Keratinocyte (primary cell): ENCODE data around the gene PXDN.
A peak's percentile ranks its signal among the peaks of the same experiment; 100 is the strongest.

ENCODE experiments used
- EZH2 ChIP-seq: IDR thresholded peaks from one replicate; pipeline ENCODE4 v1.6.1; 2012; ENCODE audit warnings: inconsistent platforms, mild to moderate bottlenecking, low read length, moderate library complexity
- TF ChIP-seq, protein P1 (sequence below), 3 experiments: IDR thresholded peaks in 1 of 3; conservative IDR thresholded peaks in 1 of 3; optimal IDR thresholded peaks in 1 of 3; 2 replicates in 2 of 3; 3 replicates in 1 of 3; pipeline versions ENCODE3 to v1.5.1; 2011; ENCODE audit warnings: low read length in 3 of 3, mild to moderate bottlenecking in 3 of 3, moderate library complexity in 2 of 3, control low read depth in 1 of 3, inconsistent platforms in 1 of 3; ENCODE audit not compliant: insufficient read depth in 2 of 3; ENCODE audit errors: extremely low read depth in 1 of 3

DNA sequence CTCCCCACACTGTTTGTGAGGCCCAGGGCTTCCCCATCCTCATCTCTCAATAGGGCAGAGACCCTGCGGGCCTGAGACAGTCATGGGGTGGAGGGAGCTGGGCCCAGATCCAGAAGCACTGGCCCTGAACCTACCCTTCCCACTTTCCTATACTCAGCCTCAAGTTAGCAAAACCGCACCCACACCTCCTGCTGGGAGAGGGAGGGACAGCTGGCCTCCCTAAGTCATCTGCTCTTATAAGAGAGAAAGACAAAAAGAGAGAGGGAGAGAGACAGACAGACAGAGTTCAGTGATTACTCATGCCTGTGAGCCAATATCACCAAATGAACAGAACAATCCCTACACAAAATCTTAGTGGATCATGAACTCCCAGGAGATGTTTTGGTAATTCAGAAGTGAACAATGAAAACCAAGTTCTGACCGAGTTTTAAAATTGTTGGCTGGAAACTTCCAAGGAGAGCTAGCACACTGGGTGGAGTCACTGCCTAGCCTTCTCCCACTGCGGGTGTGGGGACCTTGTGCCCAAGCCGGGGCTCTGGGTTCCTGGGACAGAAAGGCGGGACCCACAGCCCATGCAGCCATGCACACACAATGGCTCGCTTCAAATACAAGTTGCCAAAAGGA is 130.5 kb downstream of the PXDN start:
- TF ChIP-seq, protein P1, sequence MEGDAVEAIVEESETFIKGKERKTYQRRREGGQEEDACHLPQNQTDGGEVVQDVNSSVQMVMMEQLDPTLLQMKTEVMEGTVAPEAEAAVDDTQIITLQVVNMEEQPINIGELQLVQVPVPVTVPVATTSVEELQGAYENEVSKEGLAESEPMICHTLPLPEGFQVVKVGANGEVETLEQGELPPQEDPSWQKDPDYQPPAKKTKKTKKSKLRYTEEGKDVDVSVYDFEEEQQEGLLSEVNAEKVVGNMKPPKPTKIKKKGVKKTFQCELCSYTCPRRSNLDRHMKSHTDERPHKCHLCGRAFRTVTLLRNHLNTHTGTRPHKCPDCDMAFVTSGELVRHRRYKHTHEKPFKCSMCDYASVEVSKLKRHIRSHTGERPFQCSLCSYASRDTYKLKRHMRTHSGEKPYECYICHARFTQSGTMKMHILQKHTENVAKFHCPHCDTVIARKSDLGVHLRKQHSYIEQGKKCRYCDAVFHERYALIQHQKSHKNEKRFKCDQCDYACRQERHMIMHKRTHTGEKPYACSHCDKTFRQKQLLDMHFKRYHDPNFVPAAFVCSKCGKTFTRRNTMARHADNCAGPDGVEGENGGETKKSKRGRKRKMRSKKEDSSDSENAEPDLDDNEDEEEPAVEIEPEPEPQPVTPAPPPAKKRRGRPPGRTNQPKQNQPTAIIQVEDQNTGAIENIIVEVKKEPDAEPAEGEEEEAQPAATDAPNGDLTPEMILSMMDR (optimal IDR thresholded peaks at IDR 0.05 in 1 of 3, IDR thresholded peaks at IDR 0.05 in 1 of 3, conservative IDR thresholded peaks at IDR 0.05 in 1 of 3; ENCODE audit: extremely low read depth in 1 of 3, insufficient read depth in 2 of 3, low read length in 3 of 3): peak; percentile 12 to 36 (median 20)
- TF ChIP-seq EZH2: no peak
